ENCODE measurements around the gene CHRM4. TPM values are rescaled to one million over a fixed set of nuclear protein-coding genes. Genes with fewer than 3 reads are reported as not detected.

The CHRM4 gene
- polyA plus RNA-seq, 10 donors, result 0.08 to 0.15 (median 0.11) TPM; not detected in 6

DNA sequence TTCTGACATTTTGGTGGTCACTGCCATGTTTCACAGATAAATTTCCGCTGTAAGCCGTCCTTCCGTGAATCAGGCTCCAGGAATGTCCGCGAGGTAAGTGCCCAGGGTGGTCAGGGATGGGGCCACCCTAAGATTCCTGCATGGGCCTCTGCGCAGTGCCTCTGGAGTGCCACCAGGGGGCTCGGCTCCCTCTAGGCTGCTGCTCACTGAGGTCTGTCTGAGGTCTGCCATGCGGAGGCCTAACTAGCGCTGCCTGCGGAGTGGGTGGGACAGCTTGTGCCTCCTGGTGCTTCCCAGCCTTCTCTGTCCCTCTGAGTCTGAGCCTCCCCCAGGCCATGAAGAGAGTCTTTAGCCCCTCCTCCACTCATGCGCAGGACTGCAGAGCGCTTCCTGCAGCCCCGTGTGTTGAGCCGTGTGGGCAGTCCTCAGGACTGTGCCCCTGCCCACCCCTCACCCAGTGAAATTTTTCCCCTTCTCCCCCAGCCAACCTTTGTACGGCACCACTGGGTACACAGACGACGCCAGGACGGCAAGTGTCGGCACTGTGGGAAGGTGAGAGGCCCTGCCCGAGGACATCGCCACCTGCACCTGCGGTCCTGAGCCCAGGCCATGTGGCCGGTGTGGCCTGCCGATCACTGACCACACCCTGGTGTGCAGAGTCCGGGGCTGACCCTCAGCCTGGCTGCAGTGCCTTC is 22.0 kb downstream of the CHRM4 start:
- DNase-seq, result peak in 2 of 3 donors; percentile 39 to 70

DNA sequence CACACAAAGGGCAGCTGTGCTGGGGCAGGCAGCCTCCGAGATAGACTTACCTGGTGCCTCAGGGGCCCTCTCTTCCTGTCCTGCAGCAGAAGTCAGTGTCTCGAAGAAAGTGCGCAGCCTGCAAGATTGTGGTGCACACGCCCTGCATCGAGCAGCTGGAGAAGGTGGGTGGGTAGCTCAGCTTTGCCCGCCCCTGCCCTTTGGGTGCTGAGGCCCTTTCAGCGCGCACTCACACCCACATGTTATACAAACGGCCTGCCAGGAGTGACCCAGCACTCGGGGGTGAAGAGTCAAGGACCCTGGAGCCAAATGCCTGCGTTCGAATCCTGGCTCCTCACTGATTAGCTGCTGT is 23.7 kb downstream of the CHRM4 start:
- no peak for DNase-seq

GRCh38 chr11:46367244-46367915 is 24.2 kb downstream of the CHRM4 start:
- DNase-seq, result peak in 2 of 3 donors; percentile 81 to 91

- no peak for DNase-seq
Measured at GRCh38 chr11:46366661-46367161, 24.9 kb downstream of the CHRM4 start.

- DNase-seq, result no peak
Measured at GRCh38 chr11:46366260-46366659, 25.3 kb downstream of the CHRM4 start.

GRCh38 chr11:46364791-46365190 is 26.8 kb downstream of the CHRM4 start:
- no peak for DNase-seq

DNA sequence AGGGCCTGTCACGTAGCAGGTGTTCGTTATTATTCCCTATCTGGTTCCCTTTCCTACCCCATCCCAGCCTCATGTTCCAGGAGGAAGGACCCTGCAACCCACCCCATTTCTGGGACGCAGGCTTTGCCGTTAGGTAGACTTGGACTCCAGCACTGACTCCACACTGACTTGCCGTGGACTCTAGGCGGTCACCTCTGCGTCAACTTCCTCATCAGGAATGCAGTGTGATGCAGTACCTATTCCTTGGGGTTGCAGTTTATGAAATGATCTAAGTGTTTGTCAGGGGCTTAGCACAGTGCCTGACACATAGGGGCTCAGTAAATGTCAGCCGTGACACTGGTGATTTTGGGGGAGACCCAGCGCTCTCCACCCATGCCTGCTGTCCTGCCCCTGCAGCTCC is 27.5 kb downstream of the CHRM4 start:
- no peak for DNase-seq

DNA sequence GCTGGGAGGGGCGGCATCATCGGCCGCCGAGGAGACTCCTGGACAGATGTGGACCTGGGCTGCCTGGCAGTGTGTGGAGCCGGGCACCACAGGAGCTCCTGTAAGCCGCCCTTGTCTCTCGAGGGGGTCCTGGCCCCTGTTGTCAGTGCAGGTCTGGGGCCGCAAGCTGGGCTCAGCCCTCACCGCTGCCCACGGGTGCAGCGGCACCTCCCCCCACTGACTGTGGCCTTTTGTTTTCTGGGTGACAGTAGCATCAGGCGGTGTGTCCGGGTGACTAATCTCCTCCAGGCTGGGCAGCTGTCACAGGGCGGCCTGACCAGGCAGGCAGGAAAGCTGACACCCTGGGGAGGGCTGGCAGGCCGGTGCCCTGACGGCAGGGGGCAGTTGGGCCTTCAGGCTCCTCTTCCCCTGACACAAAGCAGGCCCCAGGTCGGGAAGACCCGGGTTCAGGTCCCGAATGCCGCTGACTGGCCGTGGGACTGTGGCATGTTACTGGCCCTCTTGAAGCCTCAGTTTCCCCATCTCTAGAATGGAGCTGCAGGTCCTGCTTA is 28.0 kb downstream of the CHRM4 start:
- DNase-seq, result peak; percentile 64 to 74 (median 69)

- peak in 1 of 3 donors; percentile 74 for DNase-seq
Measured at GRCh38 chr11:46363031-46363407, 28.6 kb downstream of the CHRM4 start.

DNA sequence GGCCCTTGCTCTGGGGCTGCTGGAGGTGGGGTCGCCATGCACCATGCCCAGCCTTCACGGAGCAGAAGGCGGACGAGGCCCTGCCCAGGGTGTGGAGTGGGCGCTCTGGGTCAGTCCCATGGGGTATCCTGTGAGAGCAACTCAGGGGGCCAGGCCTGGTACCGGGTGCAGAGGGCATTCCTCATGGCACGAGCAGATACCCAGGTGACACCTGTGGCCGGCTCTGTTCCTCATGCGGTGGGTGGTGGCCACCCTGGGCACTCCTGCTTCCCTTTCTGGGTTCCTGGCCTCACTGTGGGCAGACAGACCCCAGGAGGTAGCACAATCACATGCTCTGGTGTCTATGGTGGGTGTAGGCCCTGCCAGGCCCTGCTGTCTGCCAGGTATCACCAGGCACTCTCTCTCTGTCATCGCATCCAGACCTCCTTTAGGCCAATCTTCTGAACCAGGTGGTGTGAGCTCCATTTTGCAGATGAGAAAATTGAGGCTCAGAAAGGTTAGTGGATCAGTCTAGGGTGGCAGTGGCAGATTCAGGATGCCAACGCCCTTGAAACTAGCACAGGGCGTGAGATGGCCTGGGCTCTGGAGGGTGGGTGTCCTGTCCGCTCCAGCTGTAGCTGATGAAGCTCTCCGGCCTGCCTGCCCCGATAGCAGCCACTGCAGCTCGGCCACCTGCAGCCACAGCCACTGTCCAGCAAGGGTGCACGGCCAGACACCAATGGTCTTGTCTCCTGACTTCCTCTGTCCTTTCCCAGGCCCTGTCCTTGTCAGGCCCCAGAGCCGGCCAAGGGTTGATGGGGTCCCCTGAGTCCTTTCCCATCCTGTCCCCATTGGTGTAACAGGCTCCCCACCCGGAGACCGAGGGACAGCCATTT is 29.2 kb downstream of the CHRM4 start:
- no peak for DNase-seq

DNA sequence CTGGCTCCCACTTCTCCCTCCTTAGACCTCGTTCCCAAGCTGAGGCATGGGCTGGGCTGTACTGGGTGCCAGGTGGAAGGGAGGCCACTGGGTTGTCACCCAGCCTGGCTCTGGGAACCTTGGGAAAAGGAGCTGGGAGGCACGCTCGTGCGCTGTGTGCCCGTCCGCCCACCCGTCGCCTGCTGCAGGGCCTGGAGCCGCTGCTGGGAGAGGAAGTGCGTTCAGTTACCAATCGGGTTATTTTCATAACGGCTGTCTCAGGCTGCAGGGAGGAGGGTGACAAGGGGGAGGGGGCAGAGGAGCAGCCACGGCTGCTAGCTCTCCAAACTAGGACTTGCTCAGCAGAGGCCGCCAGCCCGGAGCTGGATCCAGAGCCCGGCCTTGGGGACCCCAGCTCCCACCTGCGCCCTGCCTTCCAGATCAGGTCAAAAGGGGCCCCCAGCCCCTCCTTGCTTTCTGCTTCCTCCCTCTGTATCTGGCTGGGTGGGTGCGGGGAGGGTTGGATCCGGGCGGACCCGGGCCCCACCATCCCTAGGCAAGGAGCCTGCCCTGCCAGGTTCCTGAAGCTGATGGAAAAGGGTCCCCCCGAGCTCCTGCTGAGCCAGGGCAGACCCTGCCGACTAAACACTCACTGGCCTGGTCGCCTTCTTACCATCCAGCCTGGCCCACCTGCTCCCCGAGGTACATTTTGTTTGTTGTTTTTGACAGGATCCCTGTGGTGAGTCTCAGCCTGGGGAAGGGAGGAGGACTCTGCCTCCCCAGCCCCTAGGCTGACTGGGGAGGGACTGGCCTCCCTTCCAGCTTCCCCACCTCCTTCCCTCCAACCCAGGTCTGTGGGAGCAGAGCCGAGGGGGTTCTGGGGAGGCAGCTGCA is 30.1 kb downstream of the CHRM4 start:
- peak; percentile 72 to 88 (median 75) for DNase-seq

DNA sequence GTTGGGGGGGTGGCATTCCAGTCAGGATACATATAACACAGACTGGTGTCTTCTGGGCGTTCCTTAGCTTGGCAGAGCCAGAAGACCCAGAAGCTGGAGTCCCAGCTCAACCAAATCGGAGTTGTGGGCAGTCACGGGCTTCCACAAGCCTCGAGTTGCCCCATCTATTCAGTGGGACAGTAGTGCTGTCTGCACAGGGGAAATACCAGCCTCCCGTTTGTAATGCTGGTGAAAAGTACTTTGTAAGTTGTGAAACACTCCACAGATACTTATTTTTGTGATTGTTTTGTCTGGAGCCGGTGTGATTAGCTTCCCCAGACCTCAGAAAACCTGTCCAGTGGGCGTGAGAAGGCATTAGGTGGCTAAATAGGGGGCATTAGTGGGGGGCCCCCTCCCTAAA is 30.7 kb downstream of the CHRM4 start:
- DNase-seq, result no peak

DNA sequence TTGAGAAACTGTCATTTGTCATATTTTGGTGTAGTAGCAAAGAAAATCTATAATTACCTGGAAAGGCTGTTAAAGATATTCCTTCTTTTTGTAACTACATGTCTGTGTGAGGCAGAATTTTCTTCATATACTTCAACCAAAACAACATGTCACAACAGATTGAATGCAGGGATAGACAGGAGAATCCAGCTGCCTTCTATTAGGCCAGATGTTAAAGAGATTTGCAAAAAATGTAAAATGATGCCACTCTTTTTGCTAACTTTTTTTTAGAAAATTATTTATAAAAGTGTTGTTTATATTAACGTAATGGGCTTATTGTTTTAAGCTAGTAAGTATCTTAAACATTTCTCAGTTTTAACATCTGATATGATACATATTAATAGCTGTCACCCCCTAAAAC is 31.6 kb downstream of the CHRM4 start:
- no peak for DNase-seq

GRCh38 chr11:46357483-46357936 is 34.1 kb downstream of the CHRM4 start:
- no peak for DNase-seq

DNA sequence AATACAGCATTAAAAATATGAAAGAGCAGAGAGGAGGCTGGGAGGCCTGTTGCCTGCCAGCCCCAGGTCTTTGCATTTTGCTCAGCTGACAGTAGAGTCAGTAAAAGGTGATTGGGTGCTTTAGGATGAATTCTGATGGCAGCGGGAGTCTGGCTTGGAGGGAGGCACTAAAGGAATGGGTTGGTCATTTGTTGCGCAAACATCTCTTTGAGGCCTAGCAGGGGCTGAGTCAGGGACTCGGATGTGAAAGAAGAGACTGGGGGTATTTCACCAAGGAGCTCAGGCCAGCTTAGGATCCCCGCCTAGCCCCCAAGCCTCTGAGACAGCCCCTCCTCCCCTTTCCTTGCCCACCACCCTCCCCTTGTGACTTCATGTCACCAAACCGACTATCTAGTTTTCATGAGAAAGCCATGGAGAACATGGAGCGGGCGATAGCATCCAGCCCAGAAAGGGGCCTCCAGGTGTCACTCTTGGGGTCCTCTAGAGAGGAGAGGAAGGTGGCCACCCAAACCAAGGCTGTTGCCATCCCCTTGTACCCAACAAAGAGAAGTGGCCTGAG is 34.6 kb downstream of the CHRM4 start:
- DNase-seq, result no peak

GRCh38 chr11:46353698-46354097 is 37.9 kb downstream of the CHRM4 start:
- DNase-seq, result peak in 1 of 3 donors; percentile 57

DNA sequence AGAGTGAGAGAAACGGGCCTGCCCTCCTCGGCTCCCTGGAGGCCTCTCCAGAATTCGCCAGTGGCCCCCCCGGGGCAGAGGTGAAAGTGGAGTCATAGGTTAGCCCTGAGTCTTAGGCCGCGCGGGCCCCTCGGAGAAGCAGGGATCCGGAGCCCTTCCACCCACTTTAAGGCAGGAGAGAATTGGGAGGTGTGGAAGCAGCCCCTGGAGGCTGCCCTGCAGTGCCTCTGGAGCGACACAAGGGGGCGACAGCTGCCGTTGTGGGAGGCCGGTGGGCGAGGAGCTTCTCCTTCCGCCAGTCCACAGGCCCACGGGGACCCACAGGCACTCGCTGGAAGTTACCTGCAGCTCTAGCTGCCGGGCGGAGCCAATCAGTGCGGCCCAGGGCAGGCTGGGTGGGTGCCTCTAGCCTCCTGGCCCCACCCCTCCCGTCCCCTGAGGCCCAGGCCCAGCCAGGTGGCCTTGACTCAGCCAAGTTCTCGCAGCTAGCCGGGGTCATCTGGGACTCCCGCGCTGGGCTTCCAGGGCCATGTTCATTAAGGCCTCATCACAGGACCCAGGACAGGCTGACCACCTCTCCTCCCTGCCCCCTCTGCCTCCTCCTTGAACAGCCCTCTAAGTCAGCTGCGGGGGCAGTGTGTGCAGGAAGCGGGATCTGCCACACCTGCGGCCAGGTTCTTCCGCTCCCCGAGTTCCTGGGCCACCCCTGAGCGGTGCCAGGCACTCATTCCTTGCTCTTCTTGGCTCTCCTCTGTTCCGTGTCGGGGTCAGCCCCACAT is 39.3 kb downstream of the CHRM4 start:
- DNase-seq, result no peak

DNA sequence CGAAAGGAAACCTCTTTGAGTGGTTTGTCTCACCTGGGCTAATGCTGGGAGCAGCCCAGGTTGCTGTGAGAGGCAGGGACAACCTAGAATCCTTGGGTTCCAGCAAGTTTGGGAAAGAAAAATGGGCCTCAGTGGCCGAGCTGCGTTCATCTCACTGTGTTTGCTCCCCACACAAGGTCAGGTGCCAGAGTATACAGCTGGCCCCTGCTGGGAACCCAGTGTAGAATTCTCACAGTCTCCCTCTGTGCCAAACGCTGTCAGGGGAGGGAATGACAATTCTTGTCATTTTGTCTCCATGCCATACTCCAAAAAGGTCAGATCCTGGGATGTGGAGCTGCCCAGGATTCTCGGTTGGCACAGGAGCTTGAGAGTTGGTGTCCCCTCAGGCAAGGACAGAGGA is 40.0 kb downstream of the CHRM4 start:
- DNase-seq, result no peak

- DNase-seq, result no peak
Measured at GRCh38 chr11:46351148-46351547, 40.4 kb downstream of the CHRM4 start.

DNA sequence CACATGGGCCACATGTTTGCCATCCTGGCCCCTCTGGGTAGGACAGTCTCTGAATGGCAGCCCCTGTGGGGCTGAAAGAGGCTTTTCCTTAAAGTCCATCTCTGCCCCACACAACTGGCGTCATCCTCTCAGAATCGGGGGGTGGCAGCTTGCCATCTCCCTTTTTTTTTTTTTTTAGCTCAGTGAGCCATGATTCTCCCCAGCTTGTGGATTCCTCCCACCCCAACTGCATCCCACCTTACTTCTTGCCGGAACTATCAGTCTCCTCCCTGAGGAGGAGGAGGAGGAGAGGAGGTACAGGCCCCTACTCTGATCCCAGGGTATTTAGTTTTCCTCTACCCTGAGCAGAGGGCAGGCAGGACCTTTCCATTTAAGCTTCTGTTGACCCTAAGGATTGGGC is 40.9 kb downstream of the CHRM4 start:
- DNase-seq, result no peak

Data from muscle of back (tissue), 11 donors.